ACHN (cell line): ENCODE data around the gene PPDPF.

Source experiments
- DNase-seq: peaks from one replicate; pipeline ENCODE4 v3.0.0-alpha.2; 2015
- in situ Hi-C: cut with HindIII; loops from 2 replicates; pipeline ENCODE4 v1.10.0; 2017; ENCODE audit warnings: low sequenced_read_pairs, low pct_ligation_motif_present, low pct_unique_long_range_greater_than_20kb

Gene PPDPF

GRCh38 chr20:63486300-63486855 lies 34.2 kb upstream of the PPDPF start:
- no peak for DNase-seq
- in situ Hi-C loops = no loop called here

GRCh38 chr20:63487116-63487764 lies 33.3 kb upstream of the PPDPF start:
- in situ Hi-C loops = no loop called here
- no peak for DNase-seq

GRCh38 chr20:63487781-63488241 lies 32.8 kb upstream of the PPDPF start:
- in situ Hi-C loops = no loop called here
- DNase-seq = no peak

- in situ Hi-C loops = no loop called here
- DNase-seq = no peak
Measured at GRCh38 chr20:63488315-63489251, 32.0 kb upstream of the PPDPF start.

- no peak for DNase-seq
- in situ Hi-C loops = no loop called here
Measured at GRCh38 chr20:63490416-63490815, 30.1 kb upstream of the PPDPF start.

GRCh38 chr20:63491078-63491477 lies 29.5 kb upstream of the PPDPF start:
- DNase-seq = no peak
- in situ Hi-C loops = no loop called here

- in situ Hi-C loops = no loop called here
- DNase-seq = no peak
Measured at GRCh38 chr20:63491635-63492230, 28.8 kb upstream of the PPDPF start.

- in situ Hi-C loops = no loop called here
- no peak for DNase-seq
Measured at GRCh38 chr20:63492518-63492917, 28.0 kb upstream of the PPDPF start.

- DNase-seq = no peak
- in situ Hi-C loops = no loop called here
Measured at GRCh38 chr20:63492982-63493381, 27.6 kb upstream of the PPDPF start.

- in situ Hi-C loops = no loop called here
- DNase-seq = no peak
Measured at GRCh38 chr20:63493563-63494020, 27.0 kb upstream of the PPDPF start.

GRCh38 chr20:63494084-63494419 lies 26.5 kb upstream of the PPDPF start:
- in situ Hi-C loops = no loop called here

GRCh38 chr20:63494420-63495166 lies 26.0 kb upstream of the PPDPF start:
- DNase-seq = no peak
- in situ Hi-C loops = no loop called here

More at GRCh38 chr20:63494084-63494419, 26.5 kb upstream of the PPDPF start:
- no peak for DNase-seq

- in situ Hi-C loops = no loop called here
- DNase-seq = no peak
Measured at GRCh38 chr20:63495167-63495720, 25.3 kb upstream of the PPDPF start.

- in situ Hi-C loops = no loop called here
- peak; percentile 34 for DNase-seq
Measured at GRCh38 chr20:63495741-63496595, 24.6 kb upstream of the PPDPF start.

- no peak for DNase-seq
- in situ Hi-C loops = no loop called here
Measured at GRCh38 chr20:63496596-63497120, 23.9 kb upstream of the PPDPF start.

- DNase-seq = no peak
- in situ Hi-C loops = no loop called here
Measured at GRCh38 chr20:63497138-63497945, 23.2 kb upstream of the PPDPF start.
